Measurements from ENCODE around the gene PDCD1. TPM values are rescaled to one million over a fixed set of nuclear protein-coding genes. Genes with fewer than 3 reads are reported as not detected.
A peak's percentile ranks its signal among the peaks of the same experiment; 100 is the strongest.

PDCD1 gene
- total and polyA plus RNA-seq, 2 of the 13 experiments (the other 11 are each of a cell fraction or from before 2014, with no cell fraction given): 0.04 TPM; not detected in 1

GRCh38 chr2:241801611-241802420 is 56.9 kb downstream of the PDCD1 start:
- Histone ChIP-seq H3K4me2 (ENCODE audit: low read depth, low read length) (no peak overlapping the region), H3K27me3 (ENCODE audit: control insufficient read depth in 1 of 2, insufficient read depth in 2 of 2, low read length in 2 of 2) (no peaks in the 10 kb centered on the region), H3K36me3 (replicated peaks in 1 of 2; ENCODE audit: control insufficient read depth in 1 of 2, insufficient read depth in 2 of 2, low read length in 2 of 2) (no peaks in the 10 kb centered on the region), H3K27ac (ENCODE audit: extremely low read length, insufficient read depth, low read length) (no peak overlapping the region), H4K20me1 (ENCODE audit: insufficient read depth, low read length) (no peaks in the 10 kb centered on the region), H3K9ac (ENCODE audit: insufficient read depth, low read depth, low read length) (no peak overlapping the region), H2AFZ (ENCODE audit: low read length) (no peak overlapping the region), H3K4me3 (replicated peaks in 1 of 3; ENCODE audit: insufficient read depth in 1 of 3, low read depth in 2 of 3, low read length in 3 of 3) (no peak overlapping the region; a peak in 1 of 6 replicates), H3K79me2 (ENCODE audit: insufficient read depth, low read length) (no peaks in the 10 kb centered on the region), H3K9me3 (ENCODE audit: low read length) (no peaks in the 10 kb centered on the region), H3K4me1 (ENCODE audit: insufficient read depth, low read length) (peaks cover 31% of the 10 kb centered on the region)
- in situ Hi-C loops (cut with HindIII; ENCODE audit: extremely low pct_ligation_motif_present, low pct_unique_long_range_greater_than_20kb) (no loop called here), intact Hi-C loops (cut with micrococcal nuclease; ENCODE audit: unreplicated experiment) (loop anchor here (5.0 kb wide), 1 partner anchor 975 kb away; no protein-coding TSS in a partner anchor)
- no peak for FAIRE-seq
- WGBS (ENCODE audit: low lambda C conversion rate): 93% methylated on average over 43 of the region's 44 CpGs
- BruUV-seq (replicated peaks): no TSS peak
- POLR2A ChIA-PET: interaction anchor here (0.6 to 1.5 kb wide), 2 partner anchors 27 to 31 kb away, joined by 3 to 5 read pairs; no protein-coding TSS in a partner anchor
- CTCF ChIA-PET (ENCODE audit: low intra/inter-chr PET ratio, low total read pairs): no interaction called here
- no peak for DNase-seq (ENCODE audit: low spot score)
- peak; percentile 5; the same call in 2 of the 3 replicates for ATAC-seq
- TF ChIP-seq HOXA3 (CRISPR knock-in tag; IDR thresholded peaks at IDR 0.05) (0 out of 2 replicates have a peak, but pooled peaks have one; percentile 23), AKAP8 (CRISPR knock-in tag; IDR thresholded peaks at IDR 0.05) (peak; percentile 73; the same call in 1 of the 2 replicates), ZFAT (CRISPR knock-in tag; conservative IDR thresholded peaks at IDR 0.05) (no peak), DMAP1 (CRISPR knock-in tag; IDR thresholded peaks at IDR 0.05) (no peak), PHF8 (CRISPR knock-in tag; IDR thresholded peaks at IDR 0.05) (no peak), RXRA (CRISPR knock-in tag; IDR thresholded peaks at IDR 0.05) (no peak), SP5 (CRISPR knock-in tag; IDR thresholded peaks at IDR 0.05; ENCODE audit: borderline replicate concordance, low read depth) (no peak), CAMTA2 (CRISPR knock-in tag; IDR thresholded peaks at IDR 0.05; ENCODE audit: borderline replicate concordance) (no peak), RBFOX2 (IDR thresholded peaks at IDR 0.05; ENCODE audit: low read depth, low read length) (peak; percentile 52), ZSCAN31 (CRISPR knock-in tag; IDR thresholded peaks at IDR 0.05; ENCODE audit: low read depth) (no peak), IRF1 (CRISPR knock-in tag; IDR thresholded peaks at IDR 0.05; ENCODE audit: low read depth) (no peak), ZBTB38 (CRISPR knock-in tag; IDR thresholded peaks at IDR 0.05) (peak; percentile 55; the same call in 1 of the 2 replicates), ZBTB1 (CRISPR knock-in tag; IDR thresholded peaks at IDR 0.05; ENCODE audit: borderline replicate concordance) (no peak), BRCA1 (CRISPR knock-in tag; IDR thresholded peaks at IDR 0.05) (no peak), ZNF441 (CRISPR knock-in tag; IDR thresholded peaks at IDR 0.05; ENCODE audit: borderline replicate concordance) (no peak), ZNF18 (CRISPR knock-in tag; IDR thresholded peaks at IDR 0.05; ENCODE audit: insufficient replicate concordance) (no peak), ZNF430 (CRISPR knock-in tag; IDR thresholded peaks at IDR 0.05) (no peak)
- TF ChIP-seq, protein P1, sequence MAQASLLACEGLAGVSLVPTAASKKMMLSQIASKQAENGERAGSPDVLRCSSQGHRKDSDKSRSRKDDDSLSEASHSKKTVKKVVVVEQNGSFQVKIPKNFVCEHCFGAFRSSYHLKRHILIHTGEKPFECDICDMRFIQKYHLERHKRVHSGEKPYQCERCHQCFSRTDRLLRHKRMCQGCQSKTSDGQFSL (CRISPR knock-in tag; IDR thresholded peaks at IDR 0.05): no peak
- TF ChIP-seq, protein P2, sequence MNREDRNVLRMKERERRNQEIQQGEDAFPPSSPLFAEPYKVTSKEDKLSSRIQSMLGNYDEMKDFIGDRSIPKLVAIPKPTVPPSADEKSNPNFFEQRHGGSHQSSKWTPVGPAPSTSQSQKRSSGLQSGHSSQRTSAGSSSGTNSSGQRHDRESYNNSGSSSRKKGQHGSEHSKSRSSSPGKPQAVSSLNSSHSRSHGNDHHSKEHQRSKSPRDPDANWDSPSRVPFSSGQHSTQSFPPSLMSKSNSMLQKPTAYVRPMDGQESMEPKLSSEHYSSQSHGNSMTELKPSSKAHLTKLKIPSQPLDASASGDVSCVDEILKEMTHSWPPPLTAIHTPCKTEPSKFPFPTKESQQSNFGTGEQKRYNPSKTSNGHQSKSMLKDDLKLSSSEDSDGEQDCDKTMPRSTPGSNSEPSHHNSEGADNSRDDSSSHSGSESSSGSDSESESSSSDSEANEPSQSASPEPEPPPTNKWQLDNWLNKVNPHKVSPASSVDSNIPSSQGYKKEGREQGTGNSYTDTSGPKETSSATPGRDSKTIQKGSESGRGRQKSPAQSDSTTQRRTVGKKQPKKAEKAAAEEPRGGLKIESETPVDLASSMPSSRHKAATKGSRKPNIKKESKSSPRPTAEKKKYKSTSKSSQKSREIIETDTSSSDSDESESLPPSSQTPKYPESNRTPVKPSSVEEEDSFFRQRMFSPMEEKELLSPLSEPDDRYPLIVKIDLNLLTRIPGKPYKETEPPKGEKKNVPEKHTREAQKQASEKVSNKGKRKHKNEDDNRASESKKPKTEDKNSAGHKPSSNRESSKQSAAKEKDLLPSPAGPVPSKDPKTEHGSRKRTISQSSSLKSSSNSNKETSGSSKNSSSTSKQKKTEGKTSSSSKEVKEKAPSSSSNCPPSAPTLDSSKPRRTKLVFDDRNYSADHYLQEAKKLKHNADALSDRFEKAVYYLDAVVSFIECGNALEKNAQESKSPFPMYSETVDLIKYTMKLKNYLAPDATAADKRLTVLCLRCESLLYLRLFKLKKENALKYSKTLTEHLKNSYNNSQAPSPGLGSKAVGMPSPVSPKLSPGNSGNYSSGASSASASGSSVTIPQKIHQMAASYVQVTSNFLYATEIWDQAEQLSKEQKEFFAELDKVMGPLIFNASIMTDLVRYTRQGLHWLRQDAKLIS (CRISPR knock-in tag; IDR thresholded peaks at IDR 0.05): no peak
